Liver (tissue), 9 donors: Measurements from ENCODE around the gene DCUN1D2. TPM values are rescaled to one million over a fixed set of nuclear protein-coding genes. Genes with fewer than 3 reads are reported as not detected.

Experiments used
- DNase-seq: peaks from one replicate; pipeline ENCODE4 v3.0.0-alpha.2; 2017; ENCODE audit warnings: low spot score
- H3K27ac ChIP-seq, 2 donors: one replicate each; pipeline ENCODE4 v1.7.0; 2013; ENCODE audit warnings: inconsistent platforms in 2 of 2, low read length in 2 of 2, control low read depth in 1 of 2, low read depth in 1 of 2, mild to moderate bottlenecking in 1 of 2
- H3K27me3 ChIP-seq, 4 donors: one replicate each; pipeline versions ENCODE4 v1.6.1 to v1.7.0; 2013; ENCODE audit warnings: low read length in 3 of 4, inconsistent platforms in 1 of 4, mild to moderate bottlenecking in 1 of 4, moderate library complexity in 1 of 4; ENCODE audit not compliant: control insufficient read depth in 4 of 4, insufficient read depth in 4 of 4
- H3K36me3 ChIP-seq, 4 donors: one replicate each; pipeline versions ENCODE4 v1.6.1 to v1.7.0; 2013; ENCODE audit warnings: low read length in 3 of 4, mild to moderate bottlenecking in 3 of 4, low read depth in 1 of 4, moderate library complexity in 1 of 4; ENCODE audit not compliant: control insufficient read depth in 4 of 4, insufficient read depth in 3 of 4
- H3K4me1 ChIP-seq, 4 donors: one replicate each; pipeline versions ENCODE4 v1.6.1 to v1.7.0; 2013; ENCODE audit warnings: low read length in 3 of 4, mild to moderate bottlenecking in 3 of 4, moderate library complexity in 1 of 4; ENCODE audit not compliant: control insufficient read depth in 4 of 4, insufficient read depth in 4 of 4
- H3K4me3 ChIP-seq, 3 donors: one replicate each; pipeline versions ENCODE4 v1.6.1 to v1.7.0; 2013; ENCODE audit warnings: low read length in 3 of 3, control low read depth in 1 of 3, low read depth in 1 of 3, mild to moderate bottlenecking in 1 of 3
- H3K9ac ChIP-seq, 2 donors: one replicate each; pipeline ENCODE4 v1.7.0; 2013; ENCODE audit warnings: low read length in 2 of 2, mild to moderate bottlenecking in 2 of 2, moderate library complexity in 2 of 2, control low read depth in 1 of 2, low read depth in 1 of 2
- H3K9me3 ChIP-seq, 4 donors: one replicate each; pipeline versions ENCODE4 v1.6.1 to v1.7.0; 2013; ENCODE audit warnings: low read length in 3 of 4; ENCODE audit not compliant: control insufficient read depth in 4 of 4
- CTCF ChIP-seq: fragments of 150-350 bp; IDR thresholded peaks from 2 replicates; pipeline ENCODE4 v1.5.1; 2017; ENCODE audit warnings: improper control_type of control experiment, low read depth, low read length; ENCODE audit not compliant: missing input control
- EGR1 ChIP-seq, 2 donors: IDR thresholded peaks; 2 replicates each; pipeline ENCODE4 v1.6.1; 2016 to 2018; ENCODE audit warnings: antibody characterized with exemption in 2 of 2, low read depth in 2 of 2
- FOXA1 ChIP-seq: IDR thresholded peaks from 2 replicates; pipeline ENCODE4 v1.6.1; 2016; ENCODE audit warnings: antibody characterized with exemption
- FOXA2 ChIP-seq: IDR thresholded peaks from 2 replicates; pipeline ENCODE4 v1.6.1; 2016; ENCODE audit warnings: antibody characterized with exemption
- GABPA ChIP-seq, 2 donors: IDR thresholded peaks in 1 of 2; conservative IDR thresholded peaks in 1 of 2; 2 replicates each; pipeline ENCODE4 v1.6.1; 2016; ENCODE audit warnings: antibody characterized with exemption in 2 of 2, mild to moderate bottlenecking in 1 of 2, moderate library complexity in 1 of 2
- HNF4A ChIP-seq, 2 donors: conservative IDR thresholded peaks; 2 replicates each; pipeline ENCODE4 v1.6.1; 2016; ENCODE audit warnings: antibody characterized with exemption in 2 of 2, mild to moderate bottlenecking in 2 of 2
- HNF4G ChIP-seq: IDR thresholded peaks from 2 replicates; pipeline ENCODE4 v1.6.1; 2016; ENCODE audit warnings: antibody characterized with exemption
- JUND ChIP-seq, 2 donors: IDR thresholded peaks; 2 replicates each; pipeline ENCODE4 v1.6.1; 2016; ENCODE audit warnings: antibody characterized with exemption in 2 of 2
- NR2F2 ChIP-seq: IDR thresholded peaks from 2 replicates; pipeline ENCODE4 v1.6.1; 2016; ENCODE audit warnings: antibody characterized with exemption
- RAD21 ChIP-seq, 2 donors: IDR thresholded peaks; 2 replicates each; pipeline ENCODE4 v1.6.1; 2016; ENCODE audit warnings: antibody characterized with exemption in 2 of 2, mild to moderate bottlenecking in 2 of 2
- RXRA ChIP-seq, 2 donors: IDR thresholded peaks; 2 replicates each; pipeline ENCODE4 v1.6.1; 2017 to 2018; ENCODE audit warnings: antibody characterized with exemption in 2 of 2, mild to moderate bottlenecking in 1 of 2
- SP1 ChIP-seq: IDR thresholded peaks from 2 replicates; pipeline ENCODE4 v1.6.1; 2018; ENCODE audit warnings: antibody characterized with exemption, mild to moderate bottlenecking
- TAF1 ChIP-seq: conservative IDR thresholded peaks from 2 replicates; pipeline ENCODE4 v1.6.1; 2016; ENCODE audit warnings: antibody characterized with exemption, mild to moderate bottlenecking
- YY1 ChIP-seq: IDR thresholded peaks from 2 replicates; pipeline ENCODE4 v1.6.1; 2016; ENCODE audit warnings: antibody characterized with exemption, mild to moderate bottlenecking
- ZBTB33 ChIP-seq: IDR thresholded peaks from 2 replicates; pipeline ENCODE4 v1.6.1; 2016; ENCODE audit warnings: antibody characterized with exemption
- WGBS: extraction: QIAGEN DNeasy Blood & Tissue Kit; methylation state at CpG from one replicate; pipeline ENCODE4 v1.1.7; 2013; 5-methylcytosine and 5-hydroxymethylcytosine counted together
- polyA plus RNA-seq, 2 donors: library from polyadenylated mRNA; stranded (reverse) in 1 of 2; unstranded in 1 of 2; fragments of 200-250 nt in 1 of 2; fragments of >200 nt in 1 of 2; fragmentation: Nextera tagmentation in 1 of 2; extraction: Ambion mirVana in 1 of 2; gene quantifications; one replicate each; pipeline versions ENCODE4 v1.2.1 to v1.2.3, GENCODE V29; 2013 to 2015
- total RNA-seq, 2 donors: library from RNA; depleted of rRNA; stranded (reverse); fragments of >200 nt; gene quantifications; one replicate each; pipeline ENCODE4 v1.2.3, GENCODE V29; 2014
- TF ChIP-seq, protein P1 (sequence below): IDR thresholded peaks from 2 replicates; pipeline ENCODE4 v1.6.1; 2016; ENCODE audit warnings: antibody characterized with exemption
- TF ChIP-seq, protein P2 (sequence below): IDR thresholded peaks from 2 replicates; pipeline ENCODE4 v1.6.1; 2016; ENCODE audit warnings: antibody characterized with exemption, mild to moderate bottlenecking
- TF ChIP-seq, protein P3 (sequence below): IDR thresholded peaks from 2 replicates; pipeline ENCODE4 v1.6.1; 2016; ENCODE audit warnings: antibody characterized with exemption
- donor health status: healthy.
- donor health status: healthy.
- donor health status: healthy.
- donor health status: healthy.
- donor health status: healthy.

DCUN1D2 gene
- total and polyA plus RNA-seq, 4 donors: 4.0 to 13.1 (median 5.5) TPM

- Histone ChIP-seq H3K27ac (no peak overlapping the region), H3K4me1 (peaks cover 14 to 34% (median 18%) of the 10 kb centered on the region in 4 donors), H3K9me3 (no peaks in the 10 kb centered on the region), H3K27me3 (no peaks in the 10 kb centered on the region), H3K36me3 (peaks cover 0 to 9% (median 1%) of the 10 kb centered on the region in 4 donors), H3K9ac (peak overlapping the region in 1 of 2 donors; percentile 68), H3K4me3 (peak overlapping the region in 1 of 3 donors; percentile 92)
- no peak for DNase-seq
- TF ChIP-seq SP1: no peak
- no peak for TF ChIP-seq TAF1
- no peak for TF ChIP-seq HNF4G
- no peak for TF ChIP-seq FOXA1
- TF ChIP-seq FOXA2: no peak
- TF ChIP-seq NR2F2: no peak
- WGBS: 90% methylated on average over 9 of the region's 9 CpGs
Observed at GRCh38 chr13:113491982-113492381, 1.5 kb upstream of the DCUN1D2 start.

GRCh38 chr13:113491418-113491883 is 940 bp upstream of the DCUN1D2 start:
- Histone ChIP-seq H3K27ac (peak overlapping the region; percentile 62 to 64), H3K4me1 (peaks cover 14 to 34% (median 18%) of the 10 kb centered on the region in 4 donors), H3K36me3 (peaks cover 0 to 7% (median 1%) of the 10 kb centered on the region in 4 donors), H3K4me3 (peak overlapping the region; percentile 67 to 92 (median 85)), H3K27me3 (no peaks in the 10 kb centered on the region), H3K9me3 (no peaks in the 10 kb centered on the region), H3K9ac (peak overlapping the region; percentile 2 to 68)
- TF ChIP-seq CTCF (no peak), YY1 (no peak), TAF1 (no peak), ZBTB33 (no peak), JUND (IDR thresholded peaks at IDR 0.05) (no peak), RAD21 (IDR thresholded peaks at IDR 0.05) (no peak), EGR1 (IDR thresholded peaks at IDR 0.05; ENCODE audit: low read depth in 2 of 2) (no peak), FOXA1 (no peak), HNF4A (conservative IDR thresholded peaks at IDR 0.05) (no peak), GABPA (IDR thresholded peaks at IDR 0.05 in 1 of 2, conservative IDR thresholded peaks at IDR 0.05 in 1 of 2) (no peak), HNF4G (no peak), NR2F2 (no peak), RXRA (IDR thresholded peaks at IDR 0.05) (no peak), SP1 (no peak), FOXA2 (no peak)
- TF ChIP-seq, protein P1, sequence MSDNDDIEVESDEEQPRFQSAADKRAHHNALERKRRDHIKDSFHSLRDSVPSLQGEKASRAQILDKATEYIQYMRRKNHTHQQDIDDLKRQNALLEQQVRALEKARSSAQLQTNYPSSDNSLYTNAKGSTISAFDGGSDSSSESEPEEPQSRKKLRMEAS: no peak
- TF ChIP-seq, protein P2, sequence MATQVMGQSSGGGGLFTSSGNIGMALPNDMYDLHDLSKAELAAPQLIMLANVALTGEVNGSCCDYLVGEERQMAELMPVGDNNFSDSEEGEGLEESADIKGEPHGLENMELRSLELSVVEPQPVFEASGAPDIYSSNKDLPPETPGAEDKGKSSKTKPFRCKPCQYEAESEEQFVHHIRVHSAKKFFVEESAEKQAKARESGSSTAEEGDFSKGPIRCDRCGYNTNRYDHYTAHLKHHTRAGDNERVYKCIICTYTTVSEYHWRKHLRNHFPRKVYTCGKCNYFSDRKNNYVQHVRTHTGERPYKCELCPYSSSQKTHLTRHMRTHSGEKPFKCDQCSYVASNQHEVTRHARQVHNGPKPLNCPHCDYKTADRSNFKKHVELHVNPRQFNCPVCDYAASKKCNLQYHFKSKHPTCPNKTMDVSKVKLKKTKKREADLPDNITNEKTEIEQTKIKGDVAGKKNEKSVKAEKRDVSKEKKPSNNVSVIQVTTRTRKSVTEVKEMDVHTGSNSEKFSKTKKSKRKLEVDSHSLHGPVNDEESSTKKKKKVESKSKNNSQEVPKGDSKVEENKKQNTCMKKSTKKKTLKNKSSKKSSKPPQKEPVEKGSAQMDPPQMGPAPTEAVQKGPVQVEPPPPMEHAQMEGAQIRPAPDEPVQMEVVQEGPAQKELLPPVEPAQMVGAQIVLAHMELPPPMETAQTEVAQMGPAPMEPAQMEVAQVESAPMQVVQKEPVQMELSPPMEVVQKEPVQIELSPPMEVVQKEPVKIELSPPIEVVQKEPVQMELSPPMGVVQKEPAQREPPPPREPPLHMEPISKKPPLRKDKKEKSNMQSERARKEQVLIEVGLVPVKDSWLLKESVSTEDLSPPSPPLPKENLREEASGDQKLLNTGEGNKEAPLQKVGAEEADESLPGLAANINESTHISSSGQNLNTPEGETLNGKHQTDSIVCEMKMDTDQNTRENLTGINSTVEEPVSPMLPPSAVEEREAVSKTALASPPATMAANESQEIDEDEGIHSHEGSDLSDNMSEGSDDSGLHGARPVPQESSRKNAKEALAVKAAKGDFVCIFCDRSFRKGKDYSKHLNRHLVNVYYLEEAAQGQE: no peak
- TF ChIP-seq, protein P3, sequence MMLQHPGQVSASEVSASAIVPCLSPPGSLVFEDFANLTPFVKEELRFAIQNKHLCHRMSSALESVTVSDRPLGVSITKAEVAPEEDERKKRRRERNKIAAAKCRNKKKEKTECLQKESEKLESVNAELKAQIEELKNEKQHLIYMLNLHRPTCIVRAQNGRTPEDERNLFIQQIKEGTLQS: no peak
- 28% methylated on average over 22 of the region's 22 CpGs for WGBS
- peak; percentile 59 for DNase-seq
